SH-SY5Y (cell line): ENCODE results near the gene ITPKB.

ENCODE experiments used
- GATA2 ChIP-seq: IDR thresholded peaks from 2 replicates; pipeline ENCODE4 v1.6.1; 2011; ENCODE audit warnings: mild to moderate bottlenecking, low read depth, low read length
- GATA3 ChIP-seq: IDR thresholded peaks from 2 replicates; pipeline ENCODE4 v1.6.1; 2011; ENCODE audit warnings: low read depth, mild to moderate bottlenecking, low read length, moderate library complexity

GRCh38 chr1:226671277-226671676 lies 67.8 kb downstream of the ITPKB start:
- no peak for TF ChIP-seq GATA2
- TF ChIP-seq GATA3, result no peak
